ENCODE data around the gene LAGE3.

- TF ChIP-seq POLR2A (IDR thresholded peaks at IDR 0.05): no peak
- no peak for TF ChIP-seq CTCF (IDR thresholded peaks at IDR 0.05)
- TF ChIP-seq POLR2AphosphoS5 (IDR thresholded peaks at IDR 0.05): no peak
- no peak for TF ChIP-seq EP300 (IDR thresholded peaks at IDR 0.05; ENCODE audit: low read depth)
Observed at GRCh38 chrX:154441564-154441963, 37.5 kb downstream of the LAGE3 start.
